ENCODE data around the gene PARVA.

GRCh38 chr11:12573707-12574485, 196.5 kb downstream of the PARVA start:
- TF ChIP-seq CTCF (conservative IDR thresholded peaks at IDR 0.05; ENCODE audit: low read length) (no peak), EZH2phosphoT487 (IDR thresholded peaks at IDR 0.05; ENCODE audit: borderline replicate concordance, low read depth, low read length) (no peak)
